ENCODE measurements around the gene PARP3. TPM values are rescaled to one million over a fixed set of nuclear protein-coding genes. Genes with fewer than 3 reads are reported as not detected.

PARP3 gene
- polyA plus RNA-seq, 5 donors = 16.3 to 24.2 (median 20.1) TPM

- no peak for DNase-seq
These were observed 23.9 kb downstream of the PARP3 start for GRCh38 chr3:51966016-51966415.

DNA sequence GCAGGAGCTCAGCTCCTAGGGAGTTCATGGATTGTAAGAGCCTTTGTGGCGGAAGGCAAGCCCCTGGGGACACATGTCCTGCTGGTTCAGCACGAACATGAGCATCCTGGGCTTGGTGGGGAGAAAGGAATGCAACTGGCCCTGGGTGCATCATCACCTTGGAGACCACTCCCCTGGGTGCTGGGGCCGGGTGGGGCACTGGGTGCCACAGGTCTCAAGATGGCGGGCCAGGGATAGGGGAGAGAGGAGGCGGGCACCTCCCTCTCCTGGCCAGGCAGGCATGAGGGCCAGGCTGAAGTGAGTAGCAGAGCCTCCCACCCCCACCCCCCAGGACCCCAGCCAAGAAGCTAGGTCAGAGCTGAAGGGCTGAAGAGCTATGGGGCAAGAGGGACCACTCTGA, 24.3 kb downstream of the PARP3 start:
- DNase-seq = no peak

GRCh38 chr3:51966922-51967383, 24.8 kb downstream of the PARP3 start:
- no peak for DNase-seq

GRCh38 chr3:51967384-51968169, 25.4 kb downstream of the PARP3 start, which contains the start of gene PCBP4:
Gene PCBP4, minus strand, starts transcription at chr3:51967454. Its CDS starts 6,214 bp downstream, at chr3:51961240.
- DNase-seq = peak; percentile 60 to 67

- peak in 1 of 2 donors; percentile 21 for DNase-seq
These were observed 26.1 kb downstream of the PARP3 start for GRCh38 chr3:51968170-51968775.

GRCh38 chr3:51968883-51969678, 26.9 kb downstream of the PARP3 start:
- DNase-seq = no peak

DNA sequence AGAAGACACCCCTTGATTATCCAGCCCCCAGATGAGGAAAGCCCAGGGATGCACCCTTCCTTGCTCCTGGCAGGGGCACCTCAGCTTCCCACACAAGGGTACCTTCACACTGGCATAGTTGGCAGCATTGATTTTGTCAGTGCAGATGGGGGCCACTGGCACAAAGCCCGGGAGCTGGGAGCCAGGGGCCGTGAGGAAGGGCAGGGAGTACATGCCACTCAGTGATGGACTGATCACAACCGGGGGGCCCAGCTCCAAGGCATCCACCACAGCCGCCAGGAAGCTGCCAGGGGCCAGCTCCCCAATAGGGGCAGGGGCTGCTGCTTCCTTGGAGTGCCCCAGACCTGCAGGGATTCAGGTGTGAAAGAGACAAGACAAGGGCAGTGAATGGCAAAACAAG, 27.7 kb downstream of the PARP3 start:
- no peak for DNase-seq

DNA sequence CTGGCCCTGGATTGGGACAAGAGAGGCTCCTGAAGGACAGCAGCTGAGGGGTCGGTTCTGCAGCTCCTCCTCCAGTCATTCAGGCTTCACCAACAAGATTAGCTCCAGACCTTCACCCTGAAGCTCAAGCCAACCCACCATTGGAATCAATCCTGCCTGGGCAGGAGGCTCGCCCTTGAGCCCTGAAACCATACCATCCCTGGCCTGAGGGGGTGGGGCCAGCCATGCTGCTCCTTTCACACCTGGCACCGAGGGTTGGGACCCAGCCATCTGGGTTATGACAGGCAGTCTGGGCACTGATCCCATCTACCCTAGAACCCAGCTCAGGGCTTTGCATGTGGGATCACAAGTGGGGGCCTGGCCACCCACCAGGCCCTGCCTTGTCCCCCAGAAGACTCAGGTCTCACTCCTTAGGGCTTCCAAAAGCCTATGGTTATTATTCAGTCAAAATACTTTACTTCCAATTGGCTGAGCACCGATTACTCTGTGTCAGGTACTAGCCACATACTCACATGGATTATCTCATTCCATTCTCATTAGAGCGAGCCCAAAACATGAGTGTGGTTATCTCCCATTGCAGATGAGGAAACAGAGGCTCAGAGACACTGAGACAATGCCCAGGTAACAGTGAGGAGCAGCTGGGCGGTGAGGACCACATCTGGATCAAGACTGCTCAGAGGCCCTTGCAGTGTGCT, 28.6 kb downstream of the PARP3 start:
- no peak for DNase-seq

DNA sequence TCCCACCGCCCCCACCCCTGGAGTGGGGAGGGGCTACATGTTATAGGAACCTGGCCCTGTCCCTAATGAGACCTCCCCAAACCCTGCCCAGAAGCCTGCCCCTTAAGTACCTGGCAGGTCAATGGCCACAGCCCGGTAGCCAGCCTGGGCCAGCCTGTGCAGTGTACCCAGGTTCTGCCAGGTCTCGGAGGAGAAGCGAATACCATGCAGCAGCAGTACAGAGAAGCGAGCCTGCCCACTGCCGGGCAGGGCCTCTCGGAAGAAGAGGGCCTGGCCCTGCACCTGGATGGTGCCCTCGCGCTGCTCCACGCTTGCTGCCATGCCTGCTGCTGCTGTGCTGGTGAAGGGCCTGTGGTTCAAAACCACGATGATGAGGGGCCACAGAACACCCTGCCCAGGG, 29.2 kb downstream of the PARP3 start:
- no peak for DNase-seq

- no peak for DNase-seq
These were observed 32.3 kb downstream of the PARP3 start for GRCh38 chr3:51974277-51974962.

DNA sequence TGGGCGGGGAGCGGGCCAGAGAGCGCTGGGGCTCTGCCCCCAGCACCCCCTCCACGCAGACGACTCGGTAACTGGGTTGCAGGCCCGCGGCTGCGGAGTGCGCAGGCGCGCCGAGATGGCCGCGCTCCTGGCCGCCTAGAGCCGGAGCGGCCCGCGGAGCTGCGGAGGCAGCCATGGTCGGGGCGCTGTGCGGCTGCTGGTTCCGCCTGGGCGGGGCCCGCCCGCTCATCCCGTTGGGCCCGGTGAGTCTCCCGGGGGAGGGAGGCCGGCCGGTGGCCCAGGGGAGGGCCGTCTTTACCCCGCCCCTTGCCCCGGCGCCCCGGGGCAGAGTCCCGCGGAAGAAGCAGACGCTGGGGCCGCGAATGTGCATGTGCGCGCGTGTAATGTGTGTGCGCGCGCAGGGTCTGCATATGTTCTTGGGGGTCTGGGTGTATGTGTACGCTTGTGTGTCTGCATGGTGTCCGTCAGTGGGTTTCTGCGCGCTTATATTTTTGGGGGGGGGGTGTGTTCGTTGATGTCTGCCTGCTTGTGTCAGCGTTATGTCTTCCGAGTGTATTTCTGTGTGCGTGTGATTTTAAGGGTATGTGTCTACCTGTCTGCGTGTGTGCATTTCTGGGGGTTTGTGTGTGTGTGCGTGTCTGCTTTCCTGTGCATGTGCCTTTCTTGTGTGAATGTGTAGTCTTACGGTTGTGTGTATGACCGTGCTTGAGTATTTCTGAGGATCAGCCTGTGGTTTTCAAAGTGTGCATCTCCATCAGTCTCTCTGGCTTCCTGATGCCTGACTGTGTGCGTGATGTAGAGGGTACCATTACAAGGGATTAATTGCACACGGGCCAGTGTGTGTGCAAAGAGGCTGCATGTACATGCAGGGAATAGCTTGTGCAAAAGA, 33.0 kb downstream of the PARP3 start, which contains the start of gene ABHD14A:
Gene ABHD14A (plus strand): TSS at position 102 of the 889 bp plus-strand sequence. CDS start 72 bp downstream, at position 174.
- DNase-seq = peak; percentile 61 to 67

DNA sequence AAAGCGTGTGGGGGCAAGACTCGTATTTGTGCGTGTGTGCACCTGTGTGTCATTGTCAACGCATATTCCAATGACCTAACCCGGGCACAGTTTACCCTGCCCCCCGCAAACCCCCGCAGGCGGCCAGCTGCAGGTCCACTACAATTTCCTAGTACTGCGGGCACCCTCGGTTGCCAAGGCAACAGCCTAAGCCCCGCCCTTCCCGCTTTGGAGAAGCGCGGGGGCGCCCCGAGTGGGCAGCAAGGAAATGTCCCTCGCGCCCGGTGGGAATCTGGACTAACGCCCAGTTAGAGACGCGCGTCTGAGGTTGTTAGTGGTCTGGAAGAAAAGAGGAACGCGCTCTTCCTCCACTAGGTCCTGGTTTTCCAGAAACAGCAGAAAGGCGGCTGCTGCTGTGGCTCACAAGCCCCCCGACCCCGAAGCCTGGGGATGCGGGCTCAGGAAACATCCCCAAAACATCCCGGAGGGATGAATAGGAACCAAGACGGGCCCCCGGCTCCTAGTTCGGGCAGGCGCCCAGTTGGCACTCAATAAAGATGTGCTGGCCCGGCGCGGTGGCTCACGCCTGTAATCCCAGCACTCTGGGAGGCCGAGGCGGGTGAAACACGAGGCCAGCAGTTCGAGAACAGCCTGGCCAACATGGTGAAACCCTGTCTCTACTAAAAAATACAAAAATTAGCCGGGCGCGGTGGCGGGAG, 33.8 kb downstream of the PARP3 start:
- DNase-seq = peak; percentile 70 to 74

DNA sequence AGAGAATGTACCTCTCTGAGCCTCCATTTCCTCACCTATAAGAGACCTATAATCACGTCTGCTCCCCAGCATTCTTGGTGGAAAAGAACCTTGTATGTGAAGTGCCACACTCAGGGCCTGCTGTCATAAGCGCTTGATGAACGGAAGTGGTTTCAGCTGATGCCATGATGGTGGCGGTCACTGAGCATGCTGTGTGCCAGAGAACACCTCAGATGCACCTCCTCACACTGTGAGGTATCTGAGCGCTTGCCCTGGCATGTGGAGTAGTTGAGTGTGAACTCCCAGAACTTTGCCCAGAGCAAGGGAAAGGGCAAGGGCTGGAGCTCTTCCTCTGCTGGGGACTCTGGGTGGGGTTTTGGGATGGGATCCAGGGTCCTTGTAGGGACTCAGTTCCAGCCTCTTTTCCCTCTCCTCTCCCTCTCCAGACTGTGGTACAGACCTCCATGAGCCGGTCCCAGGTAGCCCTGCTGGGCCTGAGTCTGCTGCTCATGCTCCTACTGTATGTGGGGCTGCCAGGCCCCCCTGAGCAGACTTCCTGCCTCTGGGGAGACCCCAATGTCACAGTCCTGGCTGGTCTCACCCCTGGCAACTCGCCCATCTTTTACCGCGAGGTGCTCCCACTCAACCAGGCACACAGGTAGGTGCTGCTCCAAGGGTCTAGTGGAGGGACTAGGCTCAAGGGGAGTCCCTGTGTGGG, 35.4 kb downstream of the PARP3 start:
- no peak for DNase-seq

DNA sequence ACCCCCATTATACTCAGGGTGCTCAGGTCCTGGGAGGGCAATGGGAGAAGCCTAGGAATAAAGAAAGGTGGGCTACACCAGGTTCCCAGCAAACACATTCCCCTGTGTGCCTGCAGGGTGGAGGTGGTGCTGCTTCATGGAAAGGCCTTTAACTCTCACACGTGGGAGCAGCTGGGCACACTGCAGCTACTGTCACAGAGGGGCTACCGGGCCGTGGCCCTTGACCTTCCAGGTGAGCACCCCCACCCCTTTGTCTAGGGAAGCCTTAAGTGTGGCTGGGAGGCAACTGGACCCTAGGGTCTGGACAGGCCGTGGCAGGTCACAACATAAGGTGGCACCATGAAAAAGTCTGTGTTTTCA, 36.0 kb downstream of the PARP3 start:
- DNase-seq = no peak

DNA sequence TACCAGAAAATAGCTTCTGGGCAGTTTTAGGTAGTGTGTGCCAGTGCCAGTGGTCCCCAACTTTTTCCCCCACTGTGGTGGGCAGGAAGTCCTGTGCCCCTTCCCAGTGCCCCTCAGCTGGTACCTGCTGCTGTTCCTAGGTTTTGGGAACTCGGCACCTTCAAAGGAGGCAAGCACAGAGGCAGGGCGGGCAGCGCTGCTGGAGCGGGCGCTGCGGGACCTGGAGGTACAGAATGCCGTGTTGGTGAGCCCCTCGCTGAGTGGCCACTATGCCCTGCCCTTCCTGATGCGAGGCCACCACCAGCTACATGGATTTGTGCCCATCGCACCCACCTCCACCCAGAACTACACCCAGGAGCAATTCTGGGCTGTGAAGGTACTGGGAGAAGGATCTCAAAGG, 38.1 kb downstream of the PARP3 start:
- DNase-seq = no peak

- DNase-seq = no peak
These were observed 40.2 kb downstream of the PARP3 start for GRCh38 chr3:51982352-51982837.

- peak; percentile 90 to 91 for DNase-seq
These were observed 40.8 kb downstream of the PARP3 start, which contains the start of gene ACY1 for GRCh38 chr3:51982838-51983577. Gene ACY1, plus strand, starts transcription at chr3:51983535. Its CDS starts 530 bp downstream, at chr3:51984065.
